ENCODE results near the gene SLAMF9. TPM values are rescaled to one million over a fixed set of nuclear protein-coding genes. Genes with fewer than 3 reads are reported as not detected.

SLAMF9 gene
- total RNA-seq, 1 experiment from 2014 or later = not detected

GRCh38 chr1:159918352-159919200 is 35.5 kb downstream of the SLAMF9 start:
- Histone ChIP-seq H3K79me1 (ENCODE audit: insufficient read depth, low read depth, low read length, poor library complexity, severe bottlenecking) (no peaks in the 10 kb centered on the region), H3K4me1 (ENCODE audit: insufficient read depth, low read length) (peaks cover 16% of the 10 kb centered on the region; the same call in 1 of the 2 replicates), H4K20me1 (ENCODE audit: control insufficient read depth, insufficient read depth, insufficient read length) (no peaks in the 10 kb centered on the region), H2BK12ac (ENCODE audit: insufficient read length, low read depth, low read length) (no peak overlapping the region), H3K23me2 (ENCODE audit: insufficient read length, low read depth, low read length, poor library complexity, severe bottlenecking) (no peaks in the 10 kb centered on the region), H4K91ac (ENCODE audit: insufficient read length, low read depth, low read length) (no peak overlapping the region), H3K4me2 (ENCODE audit: insufficient read depth, insufficient read length, low read length) (no peak overlapping the region), H4K5ac (ENCODE audit: insufficient read length, low read depth, low read length) (no peak overlapping the region), H2AFZ (ENCODE audit: low read length) (no peak overlapping the region), H3K4ac (ENCODE audit: low read depth, low read length) (no peak overlapping the region), H2BK15ac (ENCODE audit: low read depth, low read length) (no peak overlapping the region), H3K56ac (ENCODE audit: insufficient read length, low read depth, low read length) (no peak overlapping the region), H3K27ac (ENCODE audit: insufficient read length, low read depth, low read length) (no peak overlapping the region), H3K14ac (ENCODE audit: insufficient read depth, low read length) (no peak overlapping the region), H4K8ac (replicated peaks; ENCODE audit: insufficient read length, low read depth, low read length) (no peak overlapping the region), H3K27me3 (ENCODE audit: insufficient read depth, low read length) (no peaks in the 10 kb centered on the region), H2BK20ac (ENCODE audit: low read depth, low read length, poor library complexity, severe bottlenecking) (no peak overlapping the region), H2AK5ac (ENCODE audit: insufficient read length, low read length) (no peak overlapping the region), H3T11ph (ENCODE audit: low read length) (no peak overlapping the region), H3K9me3 (ENCODE audit: control insufficient read depth, low read depth, low read length) (no peaks in the 10 kb centered on the region), H3K9ac (ENCODE audit: extremely low read depth, insufficient read length, low read length) (no peak overlapping the region), H2BK120ac (ENCODE audit: low read depth, low read length, poor library complexity, severe bottlenecking) (no peak overlapping the region), H2BK5ac (ENCODE audit: insufficient read length, low read length) (no peak overlapping the region), H3K18ac (ENCODE audit: insufficient read length, low read depth, low read length) (no peak overlapping the region), H3K23ac (ENCODE audit: insufficient read length, low read depth, low read length) (no peak overlapping the region), H3K79me2 (ENCODE audit: insufficient read depth, low read length) (no peaks in the 10 kb centered on the region)
- no peaks in the 10 kb centered on the region; a peak in 1 of 5 replicates for H3K9me3 Mint-ChIP-seq
- no CpG with 5 or more reads among the region's 13 CpGs for WGBS (ENCODE audit: extremely low coverage, insufficient read length, low lambda C conversion rate)
- H3K4me3 Mint-ChIP-seq = no peak overlapping the region
- H3K4me1 Mint-ChIP-seq = peaks cover 51 to 56% of the 10 kb centered on the region in 2 experiments
- DNase-seq = no peak
- H3K27me3 Mint-ChIP-seq (ENCODE audit: low read depth) = 0 out of 2 replicates have a peak, but pooled peaks cover 2% of the 10 kb centered on the region
- no peak overlapping the region for H3K27ac Mint-ChIP-seq
- H3K36me3 Mint-ChIP-seq (ENCODE audit: insufficient read depth in 1 of 3, low read depth in 3 of 3) = peaks cover 0 to 35% (median 20%) of the 10 kb centered on the region in 3 experiments; a peak in 5 of 7 replicates
- TF ChIP-seq CTCF (conservative IDR thresholded peaks at IDR 0.05) = no peak

All from H9 (cell line).